Measurements from ENCODE around the gene BRINP1.

Gene BRINP1, protein sequence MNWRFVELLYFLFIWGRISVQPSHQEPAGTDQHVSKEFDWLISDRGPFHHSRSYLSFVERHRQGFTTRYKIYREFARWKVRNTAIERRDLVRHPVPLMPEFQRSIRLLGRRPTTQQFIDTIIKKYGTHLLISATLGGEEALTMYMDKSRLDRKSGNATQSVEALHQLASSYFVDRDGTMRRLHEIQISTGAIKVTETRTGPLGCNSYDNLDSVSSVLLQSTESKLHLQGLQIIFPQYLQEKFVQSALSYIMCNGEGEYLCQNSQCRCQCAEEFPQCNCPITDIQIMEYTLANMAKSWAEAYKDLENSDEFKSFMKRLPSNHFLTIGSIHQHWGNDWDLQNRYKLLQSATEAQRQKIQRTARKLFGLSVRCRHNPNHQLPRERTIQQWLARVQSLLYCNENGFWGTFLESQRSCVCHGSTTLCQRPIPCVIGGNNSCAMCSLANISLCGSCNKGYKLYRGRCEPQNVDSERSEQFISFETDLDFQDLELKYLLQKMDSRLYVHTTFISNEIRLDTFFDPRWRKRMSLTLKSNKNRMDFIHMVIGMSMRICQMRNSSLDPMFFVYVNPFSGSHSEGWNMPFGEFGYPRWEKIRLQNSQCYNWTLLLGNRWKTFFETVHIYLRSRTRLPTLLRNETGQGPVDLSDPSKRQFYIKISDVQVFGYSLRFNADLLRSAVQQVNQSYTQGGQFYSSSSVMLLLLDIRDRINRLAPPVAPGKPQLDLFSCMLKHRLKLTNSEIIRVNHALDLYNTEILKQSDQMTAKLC

DNA sequence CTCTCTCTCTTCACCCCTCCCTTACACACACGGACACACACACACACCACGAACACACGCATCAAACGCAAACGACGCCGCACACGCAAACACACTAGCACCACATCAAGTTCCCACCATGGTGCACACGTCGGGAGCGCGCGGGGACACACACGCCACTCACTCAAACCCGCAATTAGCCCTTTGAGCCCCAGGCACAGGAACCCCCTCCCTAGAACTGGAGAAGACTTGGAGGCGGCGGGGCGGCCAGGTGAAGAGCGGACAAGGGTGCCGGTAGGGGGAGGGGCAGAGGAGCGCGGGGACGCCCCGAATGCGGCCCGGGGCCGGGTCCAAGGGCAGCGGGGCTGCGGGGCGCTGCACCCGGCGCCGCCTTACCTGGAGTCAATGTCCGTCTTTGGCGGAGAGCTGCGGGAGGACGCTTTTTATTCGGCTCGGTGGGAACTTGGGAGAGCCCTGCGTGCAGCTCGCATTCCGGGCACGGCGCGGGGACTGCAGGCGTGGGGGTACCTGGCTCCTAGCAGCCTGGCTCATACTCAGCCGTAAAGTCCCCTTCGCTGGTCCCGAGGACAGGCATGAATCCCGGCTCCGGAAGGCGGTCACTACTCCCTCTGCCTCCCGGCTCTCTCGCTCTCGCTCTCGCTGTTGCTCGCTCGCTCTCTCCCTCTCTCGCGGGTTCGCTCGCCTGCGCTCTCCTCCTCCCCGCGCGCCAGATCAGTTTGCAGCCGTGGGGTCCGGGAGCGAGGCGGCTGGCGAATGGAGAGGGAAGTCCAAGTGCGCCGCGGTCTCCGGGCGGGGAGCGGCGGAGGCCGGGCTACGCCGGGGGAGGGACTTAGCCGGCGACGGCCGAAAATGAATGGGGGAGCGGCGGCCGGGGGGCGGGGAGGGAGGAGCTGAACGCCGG is at the start of gene BRINP1:
BRINP1 (minus strand) TSS at position 755 of the 901 bp plus-strand sequence. CDS start 56,080 bp downstream, outside the sequence.
- no peak within 1 kb of the TSS for H3K27ac ChIP-seq
- H3K9me3 ChIP-seq = no peaks in the 10 kb centered on the region
- no peaks in the 10 kb centered on the region for H3K27me3 ChIP-seq
- no peaks in the 10 kb centered on the region for H3K4me1 ChIP-seq
- H3K4me3 ChIP-seq = no peak within 1 kb of the TSS
- no peaks in the 10 kb centered on the region for H4K20me1 ChIP-seq
- H3K36me3 ChIP-seq = no peaks in the 10 kb centered on the region
- no peak within 1 kb of the TSS for H3K9ac ChIP-seq
- H3K4me2 ChIP-seq = no peak within 1 kb of the TSS
- no peak for TF ChIP-seq Cebpa-rat (IDR thresholded peaks at IDR 0.05)

DNA sequence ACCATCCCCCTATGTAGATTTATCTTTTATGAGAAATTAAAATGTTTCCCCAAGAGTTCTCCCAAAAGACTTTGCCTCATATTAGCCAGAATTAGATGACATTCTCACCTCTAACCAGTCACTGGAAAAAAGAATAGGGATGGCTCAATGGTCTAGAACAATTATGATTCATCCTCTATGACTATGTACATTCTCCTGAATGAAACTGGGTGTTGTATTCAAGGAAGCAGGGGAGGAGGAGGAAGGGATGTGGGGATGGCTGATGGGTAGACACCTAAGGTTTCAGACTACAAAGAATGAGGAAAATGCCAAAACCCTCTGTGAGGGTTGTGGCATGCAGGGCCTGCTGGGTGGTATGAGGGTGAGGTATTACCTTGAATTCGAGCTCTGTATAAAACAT is 49.5 kb upstream of the BRINP1 start:
- H3K4me2 ChIP-seq = no peak overlapping the region
- H3K27me3 ChIP-seq = no peaks in the 10 kb centered on the region
- H4K20me1 ChIP-seq = no peaks in the 10 kb centered on the region
- H3K4me3 ChIP-seq = no peak overlapping the region
- no peak for TF ChIP-seq Cebpa-rat (IDR thresholded peaks at IDR 0.05)
- H3K9me3 ChIP-seq = no peaks in the 10 kb centered on the region
- no peak overlapping the region for H3K27ac ChIP-seq
- no peaks in the 10 kb centered on the region for H3K36me3 ChIP-seq
- H3K9ac ChIP-seq = no peak overlapping the region
- no peaks in the 10 kb centered on the region for H3K4me1 ChIP-seq

DNA sequence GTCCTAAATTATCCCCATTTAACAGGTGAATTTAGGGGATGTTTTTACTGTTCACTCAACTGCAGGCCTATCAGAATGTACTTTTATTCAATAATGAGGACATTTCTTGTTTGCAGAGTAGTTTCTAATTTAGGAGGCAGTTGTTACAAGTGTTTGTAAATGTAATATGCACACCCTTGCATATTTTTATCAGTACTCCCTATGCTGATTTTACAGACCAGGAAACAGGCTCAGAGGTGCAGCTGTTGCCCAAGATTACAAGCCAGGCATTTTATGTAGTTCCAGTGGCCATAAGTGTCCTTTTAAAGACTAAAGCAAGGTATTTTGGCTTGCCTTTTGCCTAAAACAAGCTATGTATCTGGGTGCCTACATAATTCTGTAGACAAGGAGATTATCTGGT is 47.6 kb upstream of the BRINP1 start:
- Histone ChIP-seq H3K27ac (no peak overlapping the region), H3K9me3 (no peaks in the 10 kb centered on the region), H4K20me1 (no peaks in the 10 kb centered on the region), H3K4me3 (no peak overlapping the region), H3K27me3 (no peaks in the 10 kb centered on the region), H3K9ac (no peak overlapping the region), H3K4me2 (no peak overlapping the region), H3K36me3 (no peaks in the 10 kb centered on the region), H3K4me1 (no peaks in the 10 kb centered on the region)
- TF ChIP-seq Cebpa-rat (IDR thresholded peaks at IDR 0.05) = no peak

DNA sequence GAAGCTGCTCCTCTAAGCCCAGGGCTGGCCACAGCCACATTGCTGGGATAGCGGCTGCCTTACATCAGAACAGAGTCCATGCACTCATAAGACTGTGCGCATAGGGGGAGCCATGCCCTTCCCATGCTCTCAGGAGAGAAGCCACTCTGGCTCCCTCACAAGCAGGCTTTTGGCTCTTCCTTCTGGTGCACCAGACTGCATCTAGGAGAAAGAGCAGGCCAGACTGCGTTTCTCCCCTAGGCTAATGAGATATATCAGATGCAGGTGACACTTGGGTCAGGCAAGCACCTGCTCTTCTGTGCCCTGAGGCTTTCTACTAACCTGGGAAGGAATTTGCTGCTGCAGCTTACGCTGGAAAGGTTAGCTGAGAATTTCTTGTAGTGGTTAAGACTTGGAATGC is 43.2 kb upstream of the BRINP1 start:
- Histone ChIP-seq H3K4me3 (no peak overlapping the region), H3K27ac (no peak overlapping the region), H3K9ac (no peak overlapping the region), H3K27me3 (no peaks in the 10 kb centered on the region), H3K4me2 (no peak overlapping the region), H4K20me1 (no peaks in the 10 kb centered on the region), H3K36me3 (no peaks in the 10 kb centered on the region), H3K9me3 (no peaks in the 10 kb centered on the region), H3K4me1 (no peaks in the 10 kb centered on the region)
- no peak for TF ChIP-seq Cebpa-rat (IDR thresholded peaks at IDR 0.05)

DNA sequence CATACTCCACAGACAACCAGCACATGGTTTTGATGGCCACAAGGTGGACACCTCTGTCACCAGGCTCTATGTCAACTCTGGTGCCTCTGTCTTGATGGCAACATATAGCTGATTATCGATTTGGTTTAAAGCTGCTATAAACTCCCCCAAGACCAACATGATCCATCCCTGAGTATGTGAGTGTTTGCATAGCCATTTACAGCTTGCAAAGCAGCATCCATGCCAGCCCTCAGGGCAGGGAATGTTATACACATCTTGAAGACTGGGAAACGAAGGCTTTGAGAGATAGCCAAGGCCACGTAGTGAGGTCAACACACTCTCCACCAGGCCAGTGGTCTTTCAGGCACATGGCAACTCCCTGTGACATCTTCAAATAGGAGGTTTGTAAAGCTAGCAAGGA is 40.3 kb upstream of the BRINP1 start:
- H3K9ac ChIP-seq = no peak overlapping the region
- no peak overlapping the region for H3K4me3 ChIP-seq
- H3K4me2 ChIP-seq = no peak overlapping the region
- no peaks in the 10 kb centered on the region for H3K9me3 ChIP-seq
- H3K27me3 ChIP-seq = no peaks in the 10 kb centered on the region
- no peaks in the 10 kb centered on the region for H3K36me3 ChIP-seq
- H3K4me1 ChIP-seq = no peaks in the 10 kb centered on the region
- H3K27ac ChIP-seq = no peak overlapping the region
- no peak for TF ChIP-seq Cebpa-rat (IDR thresholded peaks at IDR 0.05)
- no peaks in the 10 kb centered on the region for H4K20me1 ChIP-seq

DNA sequence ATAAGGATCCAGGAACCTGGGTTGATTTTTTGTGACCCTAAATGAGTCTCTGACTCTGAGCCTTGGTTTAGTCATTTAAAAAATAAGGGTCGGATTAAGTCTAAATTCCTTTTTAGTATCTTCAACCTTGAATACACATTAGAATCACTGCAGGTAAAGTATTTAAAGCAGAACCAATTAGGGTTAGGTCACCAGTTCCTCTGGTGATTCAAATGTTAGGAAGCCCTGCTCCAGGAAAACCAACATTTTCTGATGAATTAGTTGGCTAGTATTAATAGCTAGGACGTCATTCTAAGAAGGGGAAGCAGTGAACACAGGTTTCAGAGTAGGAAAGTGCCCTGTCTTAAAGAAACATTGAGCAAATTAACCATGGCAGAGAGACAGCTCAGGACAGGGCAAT is 31.4 kb upstream of the BRINP1 start:
- H3K27ac ChIP-seq = no peak overlapping the region
- H3K4me2 ChIP-seq = no peak overlapping the region
- H3K4me1 ChIP-seq = no peaks in the 10 kb centered on the region
- no peak overlapping the region for H3K9ac ChIP-seq
- no peaks in the 10 kb centered on the region for H3K27me3 ChIP-seq
- no peaks in the 10 kb centered on the region for H4K20me1 ChIP-seq
- H3K36me3 ChIP-seq = no peaks in the 10 kb centered on the region
- no peaks in the 10 kb centered on the region for H3K9me3 ChIP-seq
- H3K4me3 ChIP-seq = no peak overlapping the region
- TF ChIP-seq Cebpa-rat (IDR thresholded peaks at IDR 0.05) = no peak

DNA sequence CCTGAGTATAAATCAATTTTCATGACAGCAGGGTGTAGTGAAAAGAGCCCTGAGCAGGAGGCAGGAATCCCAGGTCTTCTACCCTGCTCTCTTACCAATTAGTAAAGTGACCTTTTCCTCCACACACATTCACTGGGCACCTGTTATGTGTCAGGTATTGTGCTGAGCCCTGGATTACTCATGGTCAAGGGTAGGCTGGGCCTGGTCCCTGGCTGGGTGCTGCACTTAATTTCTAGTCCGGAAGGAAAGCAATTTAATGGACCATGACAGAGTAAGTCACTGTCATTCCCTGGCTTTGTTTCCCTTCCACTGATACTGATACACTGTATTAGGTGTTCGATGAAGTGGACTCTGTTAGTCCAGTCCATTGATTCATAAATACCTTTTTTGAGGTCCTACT is 29.1 kb upstream of the BRINP1 start:
- Histone ChIP-seq H3K27ac (no peak overlapping the region), H3K9ac (no peak overlapping the region)

DNA sequence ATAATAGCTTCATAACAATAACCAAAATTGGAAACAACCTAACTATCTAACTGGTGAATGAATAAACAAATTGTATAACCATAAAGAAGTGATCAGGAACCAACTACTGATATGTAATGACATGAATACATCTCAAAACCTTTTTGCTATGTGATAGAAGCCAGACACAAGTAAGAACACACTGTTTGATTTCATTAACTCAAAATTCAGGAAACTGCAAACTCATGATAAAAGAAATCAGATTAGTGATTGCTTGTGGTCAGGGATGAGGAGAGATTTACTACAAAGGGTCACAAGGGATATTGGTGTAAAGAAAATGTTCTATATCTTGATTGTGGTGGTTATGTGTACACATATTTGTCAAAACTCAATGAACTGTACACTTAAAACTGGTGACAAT is 22.6 kb upstream of the BRINP1 start:
- Histone ChIP-seq H3K4me3 (no peak overlapping the region), H3K36me3 (no peaks in the 10 kb centered on the region), H4K20me1 (no peaks in the 10 kb centered on the region), H3K27me3 (no peaks in the 10 kb centered on the region), H3K4me2 (no peak overlapping the region), H3K4me1 (no peaks in the 10 kb centered on the region), H3K9me3 (no peaks in the 10 kb centered on the region), H3K27ac (no peak overlapping the region), H3K9ac (no peak overlapping the region)
- no peak for TF ChIP-seq Cebpa-rat (IDR thresholded peaks at IDR 0.05)

More for the DNA sequence above, 29.1 kb upstream of the BRINP1 start:
- TF ChIP-seq Cebpa-rat (IDR thresholded peaks at IDR 0.05) = no peak
- no peaks in the 10 kb centered on the region for H4K20me1 ChIP-seq
- H3K36me3 ChIP-seq = no peaks in the 10 kb centered on the region
- no peaks in the 10 kb centered on the region for H3K4me1 ChIP-seq
- no peak overlapping the region for H3K4me2 ChIP-seq
- H3K9me3 ChIP-seq = no peaks in the 10 kb centered on the region
- H3K27me3 ChIP-seq = no peaks in the 10 kb centered on the region
- no peak overlapping the region for H3K4me3 ChIP-seq

DNA sequence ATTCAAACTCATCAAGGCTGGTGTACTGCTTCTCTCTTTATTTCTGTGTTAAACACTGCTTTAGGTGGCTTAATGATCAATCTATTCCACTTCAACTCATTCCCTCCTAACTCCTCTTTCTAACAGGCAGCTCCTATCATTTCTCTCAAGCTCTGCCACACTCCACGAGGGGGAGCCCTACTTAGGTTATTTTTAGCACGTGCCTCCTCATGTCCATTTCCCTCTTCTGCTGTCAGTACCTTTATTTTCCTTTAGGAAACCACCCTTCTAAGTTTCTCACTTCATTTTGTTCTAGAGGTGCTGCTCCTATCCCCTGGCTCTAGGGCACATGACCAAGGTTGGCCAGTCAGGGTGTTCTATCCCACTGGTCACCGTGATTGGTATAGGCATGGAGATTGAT is 6.7 kb upstream of the BRINP1 start:
- no peak overlapping the region for H3K27ac ChIP-seq
- H3K4me1 ChIP-seq = no peaks in the 10 kb centered on the region
- H4K20me1 ChIP-seq = no peaks in the 10 kb centered on the region
- no peak overlapping the region for H3K4me3 ChIP-seq
- H3K36me3 ChIP-seq = no peaks in the 10 kb centered on the region
- no peaks in the 10 kb centered on the region for H3K9me3 ChIP-seq
- no peak for TF ChIP-seq Cebpa-rat (IDR thresholded peaks at IDR 0.05)
- no peak overlapping the region for H3K9ac ChIP-seq
- H3K4me2 ChIP-seq = no peak overlapping the region
- H3K27me3 ChIP-seq = no peaks in the 10 kb centered on the region
